Measurements from ENCODE around the gene TRIM29. TPM values are rescaled to one million over a fixed set of nuclear protein-coding genes. Genes with fewer than 3 reads are reported as not detected.

The TRIM29 gene
- total RNA-seq, 1 experiment from 2014 or later, result not detected

DNA sequence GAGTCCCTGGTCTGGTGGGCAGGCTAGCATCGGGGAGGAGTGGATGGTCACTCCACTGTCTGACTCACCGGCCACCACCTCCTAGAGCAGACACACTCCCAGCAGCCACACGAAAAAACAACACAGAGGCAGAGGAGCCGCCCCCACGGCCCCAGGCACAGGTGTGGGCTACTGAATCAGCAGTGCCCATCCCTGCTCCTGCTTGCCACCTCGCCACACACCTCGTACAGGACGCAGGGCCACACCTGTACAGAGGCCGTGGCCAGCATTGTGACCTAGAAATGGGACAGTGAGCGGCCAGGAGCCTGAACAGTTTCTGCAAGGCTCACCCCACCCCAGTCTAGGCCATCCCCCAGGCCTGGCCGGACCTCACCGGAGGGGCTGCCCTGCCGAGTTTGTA, 14.0 kb downstream of the TRIM29 start:
- no peak overlapping the region for H3K4me2 ChIP-seq (ENCODE audit: low read depth, low read length, poor library complexity, severe bottlenecking)
- no peaks in the 10 kb centered on the region for H3K27me3 ChIP-seq (ENCODE audit: low read length)

DNA sequence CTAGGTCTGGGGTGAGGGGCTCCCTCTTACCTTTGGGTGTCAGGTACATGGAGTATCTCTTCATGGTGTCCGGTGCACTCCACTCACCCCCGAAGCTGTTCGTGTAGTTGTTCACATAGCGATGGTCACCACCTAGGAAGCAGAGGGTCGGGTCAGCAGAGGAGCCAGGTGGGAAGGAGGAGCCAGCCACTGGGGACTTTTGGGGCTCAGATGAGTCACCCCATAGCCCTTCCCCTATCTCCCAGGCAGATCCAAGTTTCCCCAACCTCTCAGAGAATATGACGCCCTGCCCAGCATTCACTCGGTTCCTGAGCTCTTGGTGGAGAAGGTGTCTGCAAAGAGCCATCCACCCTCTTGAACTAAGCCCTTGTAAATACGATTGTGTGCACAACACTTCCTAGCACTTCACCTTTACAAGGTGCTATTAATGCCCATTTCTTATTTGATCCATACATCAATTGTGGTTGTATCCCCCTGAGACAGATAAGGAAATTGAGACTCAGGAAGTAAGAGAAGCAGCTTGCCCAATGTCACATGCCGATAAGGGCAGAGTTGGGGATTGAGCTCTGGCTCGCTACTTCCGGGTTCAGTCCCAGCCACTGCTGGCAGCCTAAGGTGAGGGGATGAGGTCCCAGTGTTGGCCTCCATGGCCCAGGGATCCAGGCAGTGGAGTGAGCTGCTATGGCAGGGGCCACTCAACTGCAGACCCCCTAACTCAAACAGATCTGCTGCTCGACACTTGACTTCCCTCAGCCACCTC, 14.8 kb downstream of the TRIM29 start:
- no peaks in the 10 kb centered on the region for H3K4me1 ChIP-seq (ENCODE audit: low read length)
- H3K9ac ChIP-seq (ENCODE audit: low read length), result no peak overlapping the region
- H3K4me2 ChIP-seq (ENCODE audit: low read depth, low read length, poor library complexity, severe bottlenecking), result no peak overlapping the region
- H3K36me3 ChIP-seq (ENCODE audit: insufficient read depth, low read length), result no peaks in the 10 kb centered on the region
- no peaks in the 10 kb centered on the region for H3K79me2 ChIP-seq (ENCODE audit: low read length)
- no peaks in the 10 kb centered on the region for H3K9me3 ChIP-seq (ENCODE audit: low read length)
- H2AFZ ChIP-seq (ENCODE audit: low read length), result no peak overlapping the region
- DNase-seq, result no peak
- no peak overlapping the region for H3K4me3 ChIP-seq (ENCODE audit: low read length)
- H3K27me3 ChIP-seq (ENCODE audit: low read length), result no peaks in the 10 kb centered on the region
- H3K9me2 ChIP-seq (replicated peaks; ENCODE audit: insufficient read depth, low read length), result no peaks in the 10 kb centered on the region
- H4K20me1 ChIP-seq (ENCODE audit: insufficient read depth, low read depth, low read length), result no peaks in the 10 kb centered on the region
- H3K27ac ChIP-seq (ENCODE audit: low read length), result no peak overlapping the region

More for the DNA sequence above, 14.0 kb downstream of the TRIM29 start:
- Histone ChIP-seq H2AFZ (ENCODE audit: low read length) (no peak overlapping the region), H3K9me2 (replicated peaks; ENCODE audit: insufficient read depth, low read length) (no peaks in the 10 kb centered on the region), H3K36me3 (ENCODE audit: insufficient read depth, low read length) (no peaks in the 10 kb centered on the region), H3K79me2 (ENCODE audit: low read length) (no peaks in the 10 kb centered on the region), H3K9me3 (ENCODE audit: low read length) (no peaks in the 10 kb centered on the region), H3K9ac (ENCODE audit: low read length) (no peak overlapping the region), H3K4me1 (ENCODE audit: low read length) (no peaks in the 10 kb centered on the region), H4K20me1 (ENCODE audit: insufficient read depth, low read depth, low read length) (no peaks in the 10 kb centered on the region), H3K4me3 (ENCODE audit: low read length) (no peak overlapping the region), H3K27ac (ENCODE audit: low read length) (no peak overlapping the region)
- no peak for DNase-seq

DNA sequence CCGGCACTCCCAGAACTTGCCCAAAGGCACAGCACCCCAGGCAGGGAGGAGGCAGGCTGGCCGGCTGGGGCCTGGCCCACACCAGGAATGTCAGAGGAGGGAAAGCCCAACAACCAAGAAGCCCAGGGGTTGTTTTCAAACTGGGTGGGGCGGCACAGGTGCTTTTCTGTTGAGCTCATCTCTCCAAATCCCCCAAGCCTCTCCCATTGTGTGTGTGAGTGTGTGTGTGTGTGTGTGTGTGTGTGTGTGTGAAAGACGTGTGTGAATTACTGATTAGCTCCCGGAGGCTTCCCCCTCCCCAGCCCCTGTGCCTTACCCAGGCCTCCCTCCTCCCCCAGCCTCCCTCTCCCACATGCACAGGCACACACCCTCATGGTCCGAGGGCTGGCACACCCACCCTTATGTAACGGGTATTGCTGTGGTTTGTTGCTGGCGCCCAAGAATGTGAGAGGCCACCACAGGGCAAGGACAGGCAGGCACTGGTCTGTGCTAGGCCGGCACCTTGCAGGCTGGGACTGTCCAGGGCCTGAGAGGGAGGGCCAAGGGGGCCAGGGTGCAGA, 15.9 kb downstream of the TRIM29 start:
- H3K27me3 ChIP-seq (ENCODE audit: low read length), result no peaks in the 10 kb centered on the region
- H3K4me3 ChIP-seq (ENCODE audit: low read length), result no peak overlapping the region
- no peaks in the 10 kb centered on the region for H3K79me2 ChIP-seq (ENCODE audit: low read length)
- no peak overlapping the region for H2AFZ ChIP-seq (ENCODE audit: low read length)
- H3K4me1 ChIP-seq (ENCODE audit: low read length), result no peaks in the 10 kb centered on the region
- no peak for DNase-seq
- no peaks in the 10 kb centered on the region for H3K9me3 ChIP-seq (ENCODE audit: low read length)
- H3K36me3 ChIP-seq (ENCODE audit: insufficient read depth, low read length), result no peaks in the 10 kb centered on the region
- H3K9me2 ChIP-seq (replicated peaks; ENCODE audit: insufficient read depth, low read length), result no peaks in the 10 kb centered on the region
- H3K27ac ChIP-seq (ENCODE audit: low read length), result no peak overlapping the region
- H3K4me2 ChIP-seq (ENCODE audit: low read depth, low read length, poor library complexity, severe bottlenecking), result no peak overlapping the region
- H3K9ac ChIP-seq (ENCODE audit: low read length), result no peak overlapping the region
- no peaks in the 10 kb centered on the region for H4K20me1 ChIP-seq (ENCODE audit: insufficient read depth, low read depth, low read length)

DNA sequence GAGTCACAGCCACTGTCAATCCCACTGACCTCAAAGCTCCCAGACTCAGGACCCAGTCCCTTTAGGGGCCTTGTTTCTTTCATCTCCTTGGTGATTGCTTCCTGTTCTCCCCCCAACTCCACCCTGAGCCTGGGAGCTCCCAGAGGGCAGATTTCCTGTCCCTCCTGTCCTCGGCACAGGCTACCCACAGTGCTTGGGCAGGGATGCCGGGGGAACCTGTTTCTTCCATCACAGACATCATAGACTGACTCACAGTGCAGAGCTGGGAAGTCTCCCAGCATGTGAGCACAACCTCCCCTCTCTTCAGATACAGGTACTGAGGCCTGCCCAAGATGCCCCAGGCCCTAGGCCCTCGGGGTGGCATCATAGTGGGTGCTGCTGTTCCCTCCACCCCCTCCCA, 16.6 kb downstream of the TRIM29 start:
- H3K9me2 ChIP-seq (replicated peaks; ENCODE audit: insufficient read depth, low read length), result no peaks in the 10 kb centered on the region
- no peaks in the 10 kb centered on the region for H3K79me2 ChIP-seq (ENCODE audit: low read length)
- no peak overlapping the region for H3K27ac ChIP-seq (ENCODE audit: low read length)
- H3K9ac ChIP-seq (ENCODE audit: low read length), result no peak overlapping the region
- no peaks in the 10 kb centered on the region for H4K20me1 ChIP-seq (ENCODE audit: insufficient read depth, low read depth, low read length)
- H3K27me3 ChIP-seq (ENCODE audit: low read length), result no peaks in the 10 kb centered on the region
- no peak overlapping the region for H2AFZ ChIP-seq (ENCODE audit: low read length)
- no peaks in the 10 kb centered on the region for H3K9me3 ChIP-seq (ENCODE audit: low read length)
- DNase-seq, result no peak
- H3K4me1 ChIP-seq (ENCODE audit: low read length), result no peaks in the 10 kb centered on the region
- no peak overlapping the region for H3K4me3 ChIP-seq (ENCODE audit: low read length)
- no peak overlapping the region for H3K4me2 ChIP-seq (ENCODE audit: low read depth, low read length, poor library complexity, severe bottlenecking)
- H3K36me3 ChIP-seq (ENCODE audit: insufficient read depth, low read length), result no peaks in the 10 kb centered on the region

DNA sequence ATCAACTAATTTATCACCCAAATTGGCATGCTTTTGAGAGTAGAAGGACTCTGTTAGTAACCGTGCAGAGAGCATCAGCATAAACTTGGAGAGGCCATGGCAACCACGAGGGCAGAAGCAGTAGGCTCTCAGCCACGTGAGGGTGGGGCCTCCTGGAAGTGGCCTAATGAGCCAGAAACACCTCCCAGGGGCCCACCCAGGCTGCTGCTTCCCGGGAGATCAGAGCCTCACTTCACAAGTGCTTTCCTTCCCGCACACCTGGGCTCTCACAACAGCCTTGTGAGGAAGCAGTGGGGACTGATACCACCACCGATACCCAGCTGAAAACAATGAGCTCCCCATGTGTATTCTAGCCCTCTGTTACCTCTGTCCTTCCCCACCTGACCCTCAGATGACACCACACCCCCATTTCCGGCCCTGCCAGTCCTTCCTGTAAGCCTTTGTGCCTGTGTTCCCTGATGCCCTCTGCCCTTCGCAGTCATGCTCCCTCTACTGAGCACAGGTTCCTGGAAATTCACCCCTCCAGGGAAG, 17.0 kb downstream of the TRIM29 start:
- H3K4me2 ChIP-seq (ENCODE audit: low read depth, low read length, poor library complexity, severe bottlenecking), result no peak overlapping the region

DNA sequence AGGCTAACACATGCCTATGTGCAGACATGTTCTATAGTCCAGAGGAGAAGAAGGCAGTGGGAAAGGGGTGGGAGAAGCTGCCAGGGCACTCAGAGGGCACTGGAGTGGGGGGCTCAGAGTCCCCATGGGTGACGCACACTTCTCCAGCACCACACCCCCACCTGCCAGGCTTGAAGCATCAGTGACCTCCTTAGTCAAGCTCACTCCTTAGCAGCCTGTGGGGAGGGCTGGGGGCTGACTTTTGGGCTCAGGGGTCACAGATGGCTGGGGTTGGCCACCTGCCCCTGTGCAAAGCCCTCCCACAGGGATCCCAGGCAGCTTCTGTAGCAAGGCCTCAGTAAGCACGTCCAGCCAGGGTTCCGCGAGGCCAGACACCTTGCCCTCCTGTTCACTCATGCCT, 18.8 kb downstream of the TRIM29 start:
- Histone ChIP-seq H3K4me1 (ENCODE audit: low read length) (no peaks in the 10 kb centered on the region), H3K27me3 (ENCODE audit: low read length) (no peaks in the 10 kb centered on the region), H3K9me2 (replicated peaks; ENCODE audit: insufficient read depth, low read length) (no peaks in the 10 kb centered on the region), H3K4me2 (ENCODE audit: low read depth, low read length, poor library complexity, severe bottlenecking) (no peak overlapping the region), H3K9ac (ENCODE audit: low read length) (no peak overlapping the region), H3K79me2 (ENCODE audit: low read length) (no peaks in the 10 kb centered on the region), H3K36me3 (ENCODE audit: insufficient read depth, low read length) (no peaks in the 10 kb centered on the region), H3K4me3 (ENCODE audit: low read length) (no peak overlapping the region), H3K27ac (ENCODE audit: low read length) (no peak overlapping the region), H2AFZ (ENCODE audit: low read length) (no peak overlapping the region), H4K20me1 (ENCODE audit: insufficient read depth, low read depth, low read length) (no peaks in the 10 kb centered on the region), H3K9me3 (ENCODE audit: low read length) (no peaks in the 10 kb centered on the region)
- no peak for DNase-seq

More for the DNA sequence above, 17.0 kb downstream of the TRIM29 start:
- DNase-seq, result no peak
- Histone ChIP-seq H2AFZ (ENCODE audit: low read length) (no peak overlapping the region), H3K9ac (ENCODE audit: low read length) (no peak overlapping the region), H3K79me2 (ENCODE audit: low read length) (no peaks in the 10 kb centered on the region), H4K20me1 (ENCODE audit: insufficient read depth, low read depth, low read length) (no peaks in the 10 kb centered on the region), H3K4me1 (ENCODE audit: low read length) (no peaks in the 10 kb centered on the region), H3K9me3 (ENCODE audit: low read length) (no peaks in the 10 kb centered on the region), H3K4me3 (ENCODE audit: low read length) (no peak overlapping the region), H3K27me3 (ENCODE audit: low read length) (no peaks in the 10 kb centered on the region), H3K9me2 (replicated peaks; ENCODE audit: insufficient read depth, low read length) (no peaks in the 10 kb centered on the region), H3K36me3 (ENCODE audit: insufficient read depth, low read length) (no peaks in the 10 kb centered on the region), H3K27ac (ENCODE audit: low read length) (no peak overlapping the region)

DNA sequence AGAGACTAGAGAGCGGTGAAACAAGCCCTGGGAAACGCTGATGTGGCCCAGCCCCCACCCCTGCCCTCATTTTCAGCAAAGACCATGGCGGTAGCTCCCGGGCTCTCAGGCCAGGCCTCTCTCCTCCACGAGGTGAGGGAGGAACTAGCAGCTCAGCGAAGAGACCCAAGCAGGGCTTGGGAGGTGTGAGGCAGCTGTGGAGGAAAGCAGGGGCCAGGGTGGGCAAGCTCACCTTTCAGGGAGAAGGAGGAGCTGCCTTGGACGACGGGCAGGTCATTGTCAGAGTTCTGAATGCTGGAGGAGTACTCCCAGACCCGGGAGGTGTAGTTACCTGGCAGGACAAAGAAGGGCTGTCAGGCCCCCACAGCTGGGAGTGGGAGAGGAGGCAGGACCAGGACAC, 19.9 kb downstream of the TRIM29 start:
- Histone ChIP-seq H3K4me3 (ENCODE audit: low read length) (no peak overlapping the region), H3K9me3 (ENCODE audit: low read length) (no peaks in the 10 kb centered on the region), H3K4me1 (ENCODE audit: low read length) (no peaks in the 10 kb centered on the region), H3K27me3 (ENCODE audit: low read length) (no peaks in the 10 kb centered on the region), H4K20me1 (ENCODE audit: insufficient read depth, low read depth, low read length) (no peaks in the 10 kb centered on the region), H3K9me2 (replicated peaks; ENCODE audit: insufficient read depth, low read length) (no peaks in the 10 kb centered on the region), H3K27ac (ENCODE audit: low read length) (no peak overlapping the region), H3K36me3 (ENCODE audit: insufficient read depth, low read length) (no peaks in the 10 kb centered on the region), H3K9ac (ENCODE audit: low read length) (no peak overlapping the region), H3K4me2 (ENCODE audit: low read depth, low read length, poor library complexity, severe bottlenecking) (no peak overlapping the region), H2AFZ (ENCODE audit: low read length) (no peak overlapping the region), H3K79me2 (ENCODE audit: low read length) (no peaks in the 10 kb centered on the region)
- DNase-seq, result no peak

DNA sequence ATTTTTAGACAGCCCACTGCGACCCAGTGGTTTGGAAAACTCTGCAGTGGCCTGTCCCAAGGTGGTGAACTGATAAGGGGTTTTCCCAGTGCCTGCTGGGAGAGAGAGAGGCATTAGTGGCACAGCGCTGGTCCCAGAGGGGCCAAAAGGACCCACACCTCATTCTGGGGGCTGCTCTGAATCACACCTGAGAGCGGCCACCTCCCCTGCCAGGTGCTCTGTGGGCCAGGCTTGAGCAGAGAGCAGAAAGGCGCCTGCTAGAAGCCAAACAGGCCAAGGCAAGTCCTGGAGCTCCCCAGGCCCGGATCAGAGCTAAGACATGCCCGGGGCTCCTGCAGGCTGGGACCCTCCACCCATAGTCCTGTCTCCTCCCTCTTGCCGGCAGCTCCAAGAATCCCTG, 20.9 kb downstream of the TRIM29 start:
- no peak for DNase-seq
- Histone ChIP-seq H3K27me3 (ENCODE audit: low read length) (no peaks in the 10 kb centered on the region), H3K79me2 (ENCODE audit: low read length) (no peaks in the 10 kb centered on the region), H3K27ac (ENCODE audit: low read length) (no peak overlapping the region), H3K4me3 (ENCODE audit: low read length) (no peak overlapping the region), H3K4me1 (ENCODE audit: low read length) (no peaks in the 10 kb centered on the region), H3K4me2 (ENCODE audit: low read depth, low read length, poor library complexity, severe bottlenecking) (no peak overlapping the region), H3K36me3 (ENCODE audit: insufficient read depth, low read length) (no peaks in the 10 kb centered on the region), H3K9me3 (ENCODE audit: low read length) (no peaks in the 10 kb centered on the region), H2AFZ (ENCODE audit: low read length) (no peak overlapping the region), H4K20me1 (ENCODE audit: insufficient read depth, low read depth, low read length) (no peaks in the 10 kb centered on the region), H3K9ac (ENCODE audit: low read length) (no peak overlapping the region), H3K9me2 (replicated peaks; ENCODE audit: insufficient read depth, low read length) (no peaks in the 10 kb centered on the region)

Measured in Karpas-422 (cell line).